Superior temporal gyrus (tissue), 1 donor: ENCODE measurements around the gene GRIN1.
A peak's percentile ranks its signal among the peaks of the same experiment; 100 is the strongest.

Source experiments
- DNase-seq: peaks from one replicate; pipeline ENCODE4 v3.0.0-alpha.2; 2016; ENCODE audit errors: extremely low spot score

The GRIN1 gene

GRCh38 chr9:137178201-137178938 is 39.4 kb downstream of the GRIN1 start:
- DNase-seq: no peak

- no peak for DNase-seq
These were observed 40.1 kb downstream of the GRIN1 start for GRCh38 chr9:137178939-137179630.

- DNase-seq: no peak
These were observed 40.8 kb downstream of the GRIN1 start for GRCh38 chr9:137179761-137180160.

- no peak for DNase-seq
These were observed 41.5 kb downstream of the GRIN1 start for GRCh38 chr9:137180491-137180890.

- no peak for DNase-seq
These were observed 42.7 kb downstream of the GRIN1 start for GRCh38 chr9:137181680-137182079.

GRCh38 chr9:137182836-137183235 is 43.9 kb downstream of the GRIN1 start:
- no peak for DNase-seq

- DNase-seq: no peak
These were observed 45.1 kb downstream of the GRIN1 start for GRCh38 chr9:137183980-137184595.

GRCh38 chr9:137184881-137185660 is 46.1 kb downstream of the GRIN1 start:
- DNase-seq: no peak

GRCh38 chr9:137185921-137186320 is 47.0 kb downstream of the GRIN1 start:
- DNase-seq: no peak

- DNase-seq: no peak
These were observed 47.4 kb downstream of the GRIN1 start for GRCh38 chr9:137186385-137186784.

GRCh38 chr9:137187386-137187785 is 48.4 kb downstream of the GRIN1 start:
- DNase-seq: no peak

GRCh38 chr9:137188086-137188489 is 49.1 kb downstream of the GRIN1 start:
- DNase-seq: no peak

GRCh38 chr9:137188490-137189296 is 49.7 kb downstream of the GRIN1 start, which contains the start of the genes ANAPC2 and SSNA1:
TSS of gene ANAPC2 (minus strand) at chr9:137188560. CDS start at chr9:137188532, 28 bp downstream.
TSS of gene SSNA1 (plus strand) at chr9:137188676. CDS start at chr9:137188727, 51 bp downstream.
- DNase-seq: peak; percentile 91

- DNase-seq: no peak
These were observed 50.6 kb downstream of the GRIN1 start for GRCh38 chr9:137189297-137190295.

- DNase-seq: no peak
These were observed 51.4 kb downstream of the GRIN1 start for GRCh38 chr9:137190315-137190856.

- DNase-seq: no peak
These were observed 52.3 kb downstream of the GRIN1 start for GRCh38 chr9:137191245-137191644.

GRCh38 chr9:137191691-137192447 is 52.9 kb downstream of the GRIN1 start:
- peak; percentile 79 for DNase-seq

- no peak for DNase-seq
These were observed 53.5 kb downstream of the GRIN1 start for GRCh38 chr9:137192448-137192780.

GRCh38 chr9:137192859-137193258 is 53.9 kb downstream of the GRIN1 start:
- DNase-seq: no peak
